ENCODE measurements around the gene PDP2. TPM values are rescaled to one million over a fixed set of nuclear protein-coding genes. Genes with fewer than 3 reads are reported as not detected.

The PDP2 gene
- total RNA-seq, 1 experiment from 2014 or later, result 21.5 TPM

GRCh38 chr16:66911801-66912200, 31.5 kb downstream of the PDP2 start:
- ChIA-PET POLR2A (interaction anchor here (0.8 to 2.5 kb wide), 3 partner anchors 16 to 23 kb away, joined by 3 to 7 read pairs (median 5); partner anchors contain the start of gene CIAO2B), CTCF (interaction anchor here (3.1 kb wide), 1 partner anchor 17 kb away, joined by 11 read pairs; no protein-coding TSS in a partner anchor)
- no peaks in the 10 kb centered on the region for H3K36me3 Mint-ChIP-seq (ENCODE audit: insufficient read depth, unreplicated experiment)
- H3K27me3 Mint-ChIP-seq (ENCODE audit: insufficient read depth, unreplicated experiment), result no peaks in the 10 kb centered on the region
- H3K27ac Mint-ChIP-seq (ENCODE audit: low read depth, unreplicated experiment), result no peak overlapping the region
- no peak for DNase-seq (ENCODE audit: unreplicated experiment)
- no peak for TF ChIP-seq CTCF (IDR thresholded peaks at IDR 0.05; ENCODE audit: unreplicated experiment)
- peaks cover 14% of the 10 kb centered on the region for H3K4me1 Mint-ChIP-seq (ENCODE audit: insufficient read depth, unreplicated experiment)
- H3K9me3 Mint-ChIP-seq (ENCODE audit: unreplicated experiment), result no peaks in the 10 kb centered on the region
- intact Hi-C loops (cut with micrococcal nuclease), result no loop called here
- no peak overlapping the region for H3K4me3 Mint-ChIP-seq (ENCODE audit: unreplicated experiment)
- BruUV-seq (replicated peaks), result no TSS peak

- no peak for DNase-seq (ENCODE audit: unreplicated experiment)
- CTCF ChIA-PET, result interaction anchor here (0.8 to 1.2 kb wide), 2 partner anchors 18 to 20 kb away, joined by 3 to 5 read pairs; no protein-coding TSS in a partner anchor
- Mint-ChIP-seq H3K27me3 (ENCODE audit: insufficient read depth, unreplicated experiment) (no peaks in the 10 kb centered on the region), H3K4me3 (ENCODE audit: unreplicated experiment) (no peak overlapping the region), H3K27ac (ENCODE audit: low read depth, unreplicated experiment) (no peak overlapping the region), H3K4me1 (ENCODE audit: insufficient read depth, unreplicated experiment) (peaks cover 14% of the 10 kb centered on the region), H3K36me3 (ENCODE audit: insufficient read depth, unreplicated experiment) (no peaks in the 10 kb centered on the region), H3K9me3 (ENCODE audit: unreplicated experiment) (no peaks in the 10 kb centered on the region)
- intact Hi-C loops (cut with micrococcal nuclease), result no loop called here
- BruUV-seq (replicated peaks), result no TSS peak
- POLR2A ChIA-PET, result interaction anchor here (1.2 kb wide), 1 partner anchor 17 kb away, joined by 3 read pairs; no protein-coding TSS in a partner anchor
- TF ChIP-seq CTCF (IDR thresholded peaks at IDR 0.05; ENCODE audit: unreplicated experiment), result no peak
Observed at GRCh38 chr16:66913081-66913480, 32.8 kb downstream of the PDP2 start.

- CTCF ChIA-PET, result interaction anchor here (1.2 kb wide), 1 partner anchor 19 kb away, joined by 3 read pairs; no protein-coding TSS in a partner anchor
Observed at GRCh38 chr16:66913711-66914110, 33.4 kb downstream of the PDP2 start.

GRCh38 chr16:66914541-66914940, 34.2 kb downstream of the PDP2 start:
- no peaks in the 10 kb centered on the region for H3K9me3 Mint-ChIP-seq (ENCODE audit: unreplicated experiment)
- BruUV-seq (replicated peaks), result no TSS peak
- no peak for DNase-seq (ENCODE audit: unreplicated experiment)
- no peaks in the 10 kb centered on the region for H3K36me3 Mint-ChIP-seq (ENCODE audit: insufficient read depth, unreplicated experiment)
- peaks cover 20% of the 10 kb centered on the region for H3K4me1 Mint-ChIP-seq (ENCODE audit: insufficient read depth, unreplicated experiment)
- no peak for TF ChIP-seq CTCF (IDR thresholded peaks at IDR 0.05; ENCODE audit: unreplicated experiment)
- POLR2A ChIA-PET, result interaction anchor here (2.3 kb wide), 1 partner anchor 13 kb away, joined by 7 read pairs; no protein-coding TSS in a partner anchor
- H3K4me3 Mint-ChIP-seq (ENCODE audit: unreplicated experiment), result no peak overlapping the region
- no peaks in the 10 kb centered on the region for H3K27me3 Mint-ChIP-seq (ENCODE audit: insufficient read depth, unreplicated experiment)
- intact Hi-C loops (cut with micrococcal nuclease), result no loop called here
- no peak overlapping the region for H3K27ac Mint-ChIP-seq (ENCODE audit: low read depth, unreplicated experiment)
- CTCF ChIA-PET, result interaction anchor here (1.0 kb wide), 1 partner anchor 20 kb away, joined by 4 read pairs; no protein-coding TSS in a partner anchor

More at GRCh38 chr16:66913711-66914110, 33.4 kb downstream of the PDP2 start:
- DNase-seq (ENCODE audit: unreplicated experiment), result no peak
- no peaks in the 10 kb centered on the region for H3K36me3 Mint-ChIP-seq (ENCODE audit: insufficient read depth, unreplicated experiment)
- no TSS peak for BruUV-seq (replicated peaks)
- peaks cover 14% of the 10 kb centered on the region for H3K4me1 Mint-ChIP-seq (ENCODE audit: insufficient read depth, unreplicated experiment)
- H3K27me3 Mint-ChIP-seq (ENCODE audit: insufficient read depth, unreplicated experiment), result no peaks in the 10 kb centered on the region
- TF ChIP-seq CTCF (IDR thresholded peaks at IDR 0.05; ENCODE audit: unreplicated experiment), result no peak
- intact Hi-C loops (cut with micrococcal nuclease), result no loop called here
- H3K4me3 Mint-ChIP-seq (ENCODE audit: unreplicated experiment), result no peak overlapping the region
- POLR2A ChIA-PET, result interaction anchor here (2.3 kb wide), 1 partner anchor 14 kb away, joined by 7 read pairs; no protein-coding TSS in a partner anchor
- H3K27ac Mint-ChIP-seq (ENCODE audit: low read depth, unreplicated experiment), result no peak overlapping the region
- H3K9me3 Mint-ChIP-seq (ENCODE audit: unreplicated experiment), result no peaks in the 10 kb centered on the region

Data from MCF 10A (cell line).